ENCODE measurements around the gene TMEM108.

TMEM108 gene

DNA sequence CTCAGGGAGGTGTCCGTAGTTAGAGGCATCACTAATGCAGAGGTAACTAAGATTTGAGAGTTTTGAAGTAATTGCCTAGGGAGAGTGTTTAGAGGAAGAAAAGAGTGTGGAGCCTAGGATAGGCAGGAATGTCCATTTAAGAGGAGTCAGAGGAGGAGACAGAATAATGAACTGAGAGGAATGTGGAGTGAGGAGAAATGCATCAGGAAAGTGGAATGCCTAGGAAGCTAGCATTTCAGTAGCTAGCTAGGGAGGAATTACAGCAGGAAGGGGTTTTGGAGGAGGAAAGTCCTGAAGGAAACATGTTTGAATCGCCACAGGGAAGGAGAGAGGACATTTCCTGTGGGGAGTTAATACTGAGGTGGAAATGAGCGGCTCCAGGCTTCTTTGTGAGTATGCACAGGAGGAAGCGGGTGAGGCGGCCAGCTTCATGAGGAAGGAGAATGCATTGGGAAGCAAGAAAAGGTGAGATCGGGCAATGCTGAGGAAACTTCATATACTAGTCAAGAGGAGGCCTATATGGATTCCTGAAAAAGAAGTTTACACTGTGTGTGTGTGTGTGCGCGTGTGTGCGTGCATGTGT, 154.3 kb downstream of the TMEM108 start:
- H3K4me1 ChIP-seq (ENCODE audit: control insufficient read depth in 1 of 2, insufficient read depth in 2 of 2, low read length in 2 of 2), result no peaks in the 10 kb centered on the region
- H3K9me3 ChIP-seq (ENCODE audit: control insufficient read depth in 1 of 2, low read length in 2 of 2), result no peaks in the 10 kb centered on the region
- no peaks in the 10 kb centered on the region for H3K27me3 ChIP-seq (ENCODE audit: low read depth, low read length)
- no peak overlapping the region for H3K27ac ChIP-seq (ENCODE audit: low read length)
- H3K36me3 ChIP-seq (ENCODE audit: control insufficient read depth in 1 of 2, insufficient read depth in 2 of 2, low read length in 2 of 2), result no peaks in the 10 kb centered on the region
- no peak overlapping the region for H3K4me3 ChIP-seq (ENCODE audit: low read depth in 1 of 2, low read length in 2 of 2)

- Histone ChIP-seq H3K9me3 (ENCODE audit: control insufficient read depth in 1 of 2, low read length in 2 of 2) (no peaks in the 10 kb centered on the region), H3K36me3 (ENCODE audit: control insufficient read depth in 1 of 2, insufficient read depth in 2 of 2, low read length in 2 of 2) (no peaks in the 10 kb centered on the region), H3K4me3 (ENCODE audit: low read depth in 1 of 2, low read length in 2 of 2) (no peak overlapping the region), H3K4me1 (ENCODE audit: control insufficient read depth in 1 of 2, insufficient read depth in 2 of 2, low read length in 2 of 2) (no peaks in the 10 kb centered on the region), H3K27ac (ENCODE audit: low read length) (no peak overlapping the region), H3K27me3 (ENCODE audit: low read depth, low read length) (no peaks in the 10 kb centered on the region)
Observed at GRCh38 chr3:133192967-133193366, 154.8 kb downstream of the TMEM108 start.

GRCh38 chr3:133196527-133196926, 158.3 kb downstream of the TMEM108 start:
- Histone ChIP-seq H3K27me3 (ENCODE audit: low read depth, low read length) (no peaks in the 10 kb centered on the region), H3K27ac (ENCODE audit: low read length) (no peak overlapping the region), H3K9me3 (ENCODE audit: control insufficient read depth in 1 of 2, low read length in 2 of 2) (peaks cover 0 to 8% of the 10 kb centered on the region in 2 donors), H3K36me3 (ENCODE audit: control insufficient read depth in 1 of 2, insufficient read depth in 2 of 2, low read length in 2 of 2) (no peaks in the 10 kb centered on the region), H3K4me3 (ENCODE audit: low read depth in 1 of 2, low read length in 2 of 2) (no peak overlapping the region), H3K4me1 (ENCODE audit: control insufficient read depth in 1 of 2, insufficient read depth in 2 of 2, low read length in 2 of 2) (no peaks in the 10 kb centered on the region)

- Histone ChIP-seq H3K9me3 (ENCODE audit: control insufficient read depth in 1 of 2, low read length in 2 of 2) (peaks cover 0 to 8% of the 10 kb centered on the region in 2 donors), H3K4me1 (ENCODE audit: control insufficient read depth in 1 of 2, insufficient read depth in 2 of 2, low read length in 2 of 2) (no peaks in the 10 kb centered on the region), H3K27ac (ENCODE audit: low read length) (no peak overlapping the region), H3K4me3 (ENCODE audit: low read depth in 1 of 2, low read length in 2 of 2) (no peak overlapping the region), H3K36me3 (ENCODE audit: control insufficient read depth in 1 of 2, insufficient read depth in 2 of 2, low read length in 2 of 2) (no peaks in the 10 kb centered on the region), H3K27me3 (ENCODE audit: low read depth, low read length) (no peaks in the 10 kb centered on the region)
Observed at GRCh38 chr3:133197619-133198018, 159.4 kb downstream of the TMEM108 start.

DNA sequence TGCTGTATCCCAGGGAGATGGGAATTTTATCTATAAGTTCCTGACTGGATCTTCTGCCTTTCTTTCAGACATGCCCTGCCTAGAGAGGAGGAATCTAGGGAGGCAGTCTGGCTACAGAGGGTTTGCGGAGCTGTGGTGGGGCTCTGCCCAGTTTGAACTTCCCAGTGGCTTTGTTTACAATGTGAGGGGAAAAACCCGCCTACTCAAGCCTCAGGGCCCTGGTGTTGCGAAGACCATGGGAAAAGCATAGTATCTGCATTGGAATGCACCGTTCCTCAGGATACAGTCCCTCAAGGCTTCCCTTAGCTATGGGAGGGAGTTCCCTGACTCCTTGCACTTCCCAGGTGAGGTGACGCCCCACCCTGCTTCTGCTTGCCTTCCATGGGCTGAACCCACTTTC, 168.7 kb downstream of the TMEM108 start:
- H3K9me3 ChIP-seq (ENCODE audit: control insufficient read depth in 1 of 2, low read length in 2 of 2), result peaks cover 0 to 3% of the 10 kb centered on the region in 2 donors
- no peak overlapping the region for H3K4me3 ChIP-seq (ENCODE audit: low read depth in 1 of 2, low read length in 2 of 2)
- H3K4me1 ChIP-seq (ENCODE audit: control insufficient read depth in 1 of 2, insufficient read depth in 2 of 2, low read length in 2 of 2), result peaks cover 0 to 18% of the 10 kb centered on the region in 2 donors
- H3K27me3 ChIP-seq (ENCODE audit: low read depth, low read length), result no peaks in the 10 kb centered on the region
- H3K27ac ChIP-seq (ENCODE audit: low read length), result no peak overlapping the region
- no peaks in the 10 kb centered on the region for H3K36me3 ChIP-seq (ENCODE audit: control insufficient read depth in 1 of 2, insufficient read depth in 2 of 2, low read length in 2 of 2)

DNA sequence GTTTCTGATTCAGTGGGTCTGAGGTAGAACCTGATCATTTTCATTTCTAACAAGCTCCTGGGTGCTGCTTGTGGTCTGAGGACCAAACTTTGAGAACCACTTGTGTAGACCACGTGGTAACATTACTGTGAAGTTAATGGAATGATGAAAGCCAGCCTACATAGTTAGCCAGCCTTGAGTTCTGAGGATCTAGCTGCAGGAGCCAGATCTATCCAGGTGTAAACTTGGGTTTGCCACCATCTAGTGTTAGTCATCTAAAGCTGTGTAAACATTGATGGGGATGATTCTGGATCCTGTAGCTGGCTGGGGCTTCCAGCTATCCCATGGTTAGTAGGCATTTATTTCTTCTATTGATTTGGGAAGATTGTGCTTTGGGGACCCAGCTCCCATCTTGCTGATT, 170.0 kb downstream of the TMEM108 start:
- H3K4me1 ChIP-seq (ENCODE audit: control insufficient read depth in 1 of 2, insufficient read depth in 2 of 2, low read length in 2 of 2), result peaks cover 0 to 22% of the 10 kb centered on the region in 2 donors
- peaks cover 0 to 3% of the 10 kb centered on the region in 2 donors for H3K9me3 ChIP-seq (ENCODE audit: control insufficient read depth in 1 of 2, low read length in 2 of 2)
- no peak overlapping the region for H3K4me3 ChIP-seq (ENCODE audit: low read depth in 1 of 2, low read length in 2 of 2)
- no peak overlapping the region for H3K27ac ChIP-seq (ENCODE audit: low read length)
- no peaks in the 10 kb centered on the region for H3K27me3 ChIP-seq (ENCODE audit: low read depth, low read length)
- no peaks in the 10 kb centered on the region for H3K36me3 ChIP-seq (ENCODE audit: control insufficient read depth in 1 of 2, insufficient read depth in 2 of 2, low read length in 2 of 2)

DNA sequence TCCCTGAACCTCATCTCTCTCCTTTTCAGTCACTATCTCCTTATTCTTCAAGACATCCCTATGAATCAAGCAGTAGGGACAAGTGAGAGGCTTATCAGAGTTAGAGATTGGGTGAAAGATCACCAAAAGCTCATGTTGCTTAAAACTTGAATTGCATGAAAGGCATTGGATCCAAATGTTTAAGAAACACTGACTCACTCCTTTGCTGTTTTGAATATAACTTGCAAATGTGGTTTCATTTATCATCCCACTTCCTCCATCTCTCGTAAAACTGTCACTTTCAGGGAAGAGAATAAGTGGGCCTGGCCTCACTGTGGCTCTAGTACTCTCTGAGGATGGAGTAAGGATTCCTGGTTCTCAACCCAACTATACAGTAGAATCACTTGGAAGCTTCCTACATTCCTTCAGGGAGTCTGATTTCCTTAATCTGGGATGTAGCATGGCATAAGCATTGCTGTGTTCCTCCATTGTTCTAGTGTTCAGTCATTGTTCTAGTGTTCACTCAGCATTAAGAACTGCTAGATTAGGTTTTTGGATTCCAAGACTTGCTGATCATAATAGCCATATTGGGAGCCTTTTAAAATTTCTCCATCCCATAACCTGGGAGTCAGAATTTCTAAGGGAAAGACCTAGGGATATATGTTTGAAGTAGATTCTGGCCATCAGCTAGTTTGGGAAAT, 171.8 kb downstream of the TMEM108 start:
- no peaks in the 10 kb centered on the region for H3K9me3 ChIP-seq (ENCODE audit: control insufficient read depth in 1 of 2, low read length in 2 of 2)
- no peaks in the 10 kb centered on the region for H3K27me3 ChIP-seq (ENCODE audit: low read depth, low read length)
- peaks cover 0 to 22% of the 10 kb centered on the region in 2 donors for H3K4me1 ChIP-seq (ENCODE audit: control insufficient read depth in 1 of 2, insufficient read depth in 2 of 2, low read length in 2 of 2)
- no peak overlapping the region for H3K27ac ChIP-seq (ENCODE audit: low read length)
- no peaks in the 10 kb centered on the region for H3K36me3 ChIP-seq (ENCODE audit: control insufficient read depth in 1 of 2, insufficient read depth in 2 of 2, low read length in 2 of 2)
- H3K4me3 ChIP-seq (ENCODE audit: low read depth in 1 of 2, low read length in 2 of 2), result no peak overlapping the region

DNA sequence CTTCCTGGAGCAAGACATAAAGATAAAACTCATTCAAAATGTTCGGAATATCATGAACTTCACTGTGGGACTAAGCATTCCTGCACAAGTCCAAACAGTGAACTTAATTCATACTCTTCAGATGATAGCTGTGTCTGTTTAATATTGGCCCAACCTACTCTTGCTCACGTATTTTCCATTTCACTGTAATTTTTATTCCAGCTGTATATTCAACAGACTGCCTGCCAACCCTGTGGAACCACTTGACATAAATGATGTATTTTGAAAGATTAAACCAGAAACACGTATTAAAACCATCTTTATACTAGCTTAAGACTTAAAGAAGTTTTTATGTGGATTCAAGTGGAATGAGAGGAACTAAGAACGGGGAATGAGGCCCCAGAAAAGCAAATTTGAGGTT, 172.5 kb downstream of the TMEM108 start:
- Histone ChIP-seq H3K27ac (ENCODE audit: low read length) (no peak overlapping the region), H3K4me3 (ENCODE audit: low read depth in 1 of 2, low read length in 2 of 2) (no peak overlapping the region), H3K36me3 (ENCODE audit: control insufficient read depth in 1 of 2, insufficient read depth in 2 of 2, low read length in 2 of 2) (no peaks in the 10 kb centered on the region), H3K4me1 (ENCODE audit: control insufficient read depth in 1 of 2, insufficient read depth in 2 of 2, low read length in 2 of 2) (peaks cover 0 to 22% of the 10 kb centered on the region in 2 donors), H3K27me3 (ENCODE audit: low read depth, low read length) (no peaks in the 10 kb centered on the region), H3K9me3 (ENCODE audit: control insufficient read depth in 1 of 2, low read length in 2 of 2) (no peaks in the 10 kb centered on the region)

DNA sequence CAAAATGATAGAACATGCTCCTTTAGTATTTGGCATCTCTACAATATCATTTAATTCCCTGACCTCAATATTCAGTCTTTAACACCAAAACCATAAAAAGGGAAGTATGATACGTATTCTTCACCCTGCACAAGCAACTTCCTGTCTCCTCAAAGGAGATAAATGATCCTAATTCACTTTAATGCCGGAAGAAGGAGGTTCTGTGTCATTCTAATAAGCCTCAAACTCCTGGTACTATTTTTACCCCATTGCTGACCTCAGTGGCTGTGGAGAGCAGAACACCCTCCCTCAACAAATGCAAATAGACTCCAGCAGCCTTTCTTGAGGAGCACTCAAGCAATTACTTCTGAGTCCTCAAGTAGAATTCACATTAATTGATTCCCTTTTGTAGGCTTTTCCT, 173.3 kb downstream of the TMEM108 start:
- Histone ChIP-seq H3K9me3 (ENCODE audit: control insufficient read depth in 1 of 2, low read length in 2 of 2) (no peaks in the 10 kb centered on the region), H3K27ac (ENCODE audit: low read length) (no peak overlapping the region), H3K27me3 (ENCODE audit: low read depth, low read length) (no peaks in the 10 kb centered on the region), H3K4me3 (ENCODE audit: low read depth in 1 of 2, low read length in 2 of 2) (no peak overlapping the region), H3K4me1 (ENCODE audit: control insufficient read depth in 1 of 2, insufficient read depth in 2 of 2, low read length in 2 of 2) (peaks cover 0 to 22% of the 10 kb centered on the region in 2 donors), H3K36me3 (ENCODE audit: control insufficient read depth in 1 of 2, insufficient read depth in 2 of 2, low read length in 2 of 2) (no peaks in the 10 kb centered on the region)

DNA sequence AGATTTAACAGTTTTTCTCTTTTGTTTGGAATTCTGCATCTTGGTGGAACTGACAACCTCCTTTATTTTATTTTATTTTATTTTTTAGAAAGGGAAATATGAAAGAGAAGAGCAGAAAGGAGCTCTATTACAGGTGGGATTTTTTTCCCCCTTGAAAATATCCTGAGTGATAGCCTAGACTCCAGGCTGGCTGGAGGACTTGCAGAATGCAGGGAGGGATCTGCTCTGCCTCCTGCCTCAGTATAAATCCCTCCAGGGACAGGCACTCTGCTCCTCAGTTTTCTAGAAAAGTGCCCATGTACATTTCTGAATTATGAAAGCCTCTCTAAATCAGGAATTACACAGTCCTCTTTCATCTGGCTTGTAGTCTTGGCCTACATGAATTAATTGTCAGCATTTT, 173.7 kb downstream of the TMEM108 start:
- H3K27me3 ChIP-seq (ENCODE audit: low read depth, low read length), result no peaks in the 10 kb centered on the region
- H3K4me1 ChIP-seq (ENCODE audit: control insufficient read depth in 1 of 2, insufficient read depth in 2 of 2, low read length in 2 of 2), result peaks cover 0 to 22% of the 10 kb centered on the region in 2 donors
- no peak overlapping the region for H3K4me3 ChIP-seq (ENCODE audit: low read depth in 1 of 2, low read length in 2 of 2)
- H3K36me3 ChIP-seq (ENCODE audit: control insufficient read depth in 1 of 2, insufficient read depth in 2 of 2, low read length in 2 of 2), result no peaks in the 10 kb centered on the region
- no peak overlapping the region for H3K27ac ChIP-seq (ENCODE audit: low read length)
- no peaks in the 10 kb centered on the region for H3K9me3 ChIP-seq (ENCODE audit: control insufficient read depth in 1 of 2, low read length in 2 of 2)

- H3K4me3 ChIP-seq (ENCODE audit: low read depth in 1 of 2, low read length in 2 of 2), result no peak overlapping the region
- H3K27me3 ChIP-seq (ENCODE audit: low read depth, low read length), result no peaks in the 10 kb centered on the region
- H3K9me3 ChIP-seq (ENCODE audit: control insufficient read depth in 1 of 2, low read length in 2 of 2), result peaks cover 0 to 7% of the 10 kb centered on the region in 2 donors
- no peaks in the 10 kb centered on the region for H3K36me3 ChIP-seq (ENCODE audit: control insufficient read depth in 1 of 2, insufficient read depth in 2 of 2, low read length in 2 of 2)
- H3K4me1 ChIP-seq (ENCODE audit: control insufficient read depth in 1 of 2, insufficient read depth in 2 of 2, low read length in 2 of 2), result peaks cover 0 to 22% of the 10 kb centered on the region in 2 donors
- H3K27ac ChIP-seq (ENCODE audit: low read length), result no peak overlapping the region
Observed at GRCh38 chr3:133213937-133214336, 175.7 kb downstream of the TMEM108 start.

GRCh38 chr3:133227813-133228212, 189.6 kb downstream of the TMEM108 start:
- Histone ChIP-seq H3K4me3 (ENCODE audit: low read depth in 1 of 2, low read length in 2 of 2) (no peak overlapping the region), H3K27ac (ENCODE audit: low read length) (no peak overlapping the region), H3K9me3 (ENCODE audit: control insufficient read depth in 1 of 2, low read length in 2 of 2) (peaks cover under 1 to 3% of the 10 kb centered on the region in 2 donors), H3K27me3 (ENCODE audit: low read depth, low read length) (no peaks in the 10 kb centered on the region), H3K4me1 (ENCODE audit: control insufficient read depth in 1 of 2, insufficient read depth in 2 of 2, low read length in 2 of 2) (no peaks in the 10 kb centered on the region), H3K36me3 (ENCODE audit: control insufficient read depth in 1 of 2, insufficient read depth in 2 of 2, low read length in 2 of 2) (no peaks in the 10 kb centered on the region)

All from muscle layer of duodenum (tissue), 2 donors.